Choroid plexus epithelial cell (primary cell): Measurements from ENCODE around the gene TMED1.
"Not testable (repeated sequence)": the region's sequence is repeated elsewhere in the genome, so short reads cannot be mapped to it uniquely, and the experiment has no call there.

Source experiments
- DNase-seq: peaks from one replicate; pipeline ENCODE4 v3.0.0-alpha.2; 2010; ENCODE audit warnings: low read depth
- H3K4me3 ChIP-seq: 2 replicates; pipeline ENCODE4 v1.5.1; 2011; ENCODE audit warnings: low read depth, mild to moderate bottlenecking, control low read depth, low read length, moderate library complexity
- CTCF ChIP-seq: conservative IDR thresholded peaks from 2 replicates; pipeline ENCODE4 v1.5.1; 2011; ENCODE audit warnings: low read depth, mild to moderate bottlenecking, control low read depth, inconsistent platforms, low read length, moderate library complexity

TMED1 gene

DNA sequence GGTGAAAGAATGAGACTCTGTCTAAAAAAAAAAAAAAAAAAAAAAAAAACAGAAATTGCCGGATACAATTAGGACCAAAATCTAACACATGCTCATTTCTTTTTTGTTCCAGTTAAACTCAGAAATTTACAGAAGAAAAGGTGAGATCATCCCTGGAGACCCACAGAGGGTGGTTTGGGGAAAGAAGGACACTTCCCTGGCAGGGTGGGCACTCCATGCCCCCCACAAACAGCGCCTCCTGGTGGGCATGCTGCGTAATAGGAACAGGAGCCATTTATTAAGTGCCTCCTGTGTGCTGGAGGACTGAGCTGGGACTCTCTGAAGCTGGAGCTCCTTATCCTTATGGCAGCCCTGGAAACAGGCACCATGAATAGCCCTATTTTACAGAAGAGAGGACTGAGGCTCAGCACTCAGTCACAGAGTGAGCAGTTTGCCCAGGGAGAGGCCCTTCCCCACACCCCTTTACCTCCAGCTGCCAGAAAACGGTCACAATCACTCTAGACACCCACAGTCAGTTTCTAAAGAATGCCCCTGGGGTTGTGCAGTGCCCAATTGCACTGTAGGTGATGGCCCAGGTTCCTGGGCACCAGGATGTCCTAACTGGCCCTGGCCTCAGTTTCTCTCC lies 22.3 kb upstream of the TMED1 start:
- no peak overlapping the region for H3K4me3 ChIP-seq
- TF ChIP-seq CTCF: peak; percentile 94
- DNase-seq: peak; percentile 37

DNA sequence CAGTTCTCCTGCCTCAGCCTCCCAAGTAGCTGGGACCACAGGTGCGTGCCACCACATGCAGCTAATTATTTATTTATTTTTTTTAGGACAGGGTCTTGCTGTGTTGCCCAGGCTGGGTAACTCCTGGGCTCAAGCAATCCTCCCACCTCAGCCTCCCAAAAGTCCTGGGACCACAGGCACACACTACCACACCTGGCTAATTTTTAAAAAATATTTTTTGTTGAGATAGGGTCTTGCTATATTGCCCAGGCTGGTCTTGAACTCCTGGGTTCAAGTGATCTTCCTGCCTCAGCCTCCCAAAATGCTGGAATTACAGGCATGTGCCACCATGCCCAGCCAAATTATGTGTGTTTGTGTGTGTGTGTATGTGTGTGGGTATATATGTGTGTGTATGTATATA lies 20.9 kb upstream of the TMED1 start:
- H3K4me3 ChIP-seq, DNase-seq: not testable (repeated sequence)

GRCh38 chr19:10855879-10856522 lies 20.0 kb upstream of the TMED1 start:
- DNase-seq: no peak
- peak; percentile 63 for TF ChIP-seq CTCF
- H3K4me3 ChIP-seq: no peak overlapping the region

DNA sequence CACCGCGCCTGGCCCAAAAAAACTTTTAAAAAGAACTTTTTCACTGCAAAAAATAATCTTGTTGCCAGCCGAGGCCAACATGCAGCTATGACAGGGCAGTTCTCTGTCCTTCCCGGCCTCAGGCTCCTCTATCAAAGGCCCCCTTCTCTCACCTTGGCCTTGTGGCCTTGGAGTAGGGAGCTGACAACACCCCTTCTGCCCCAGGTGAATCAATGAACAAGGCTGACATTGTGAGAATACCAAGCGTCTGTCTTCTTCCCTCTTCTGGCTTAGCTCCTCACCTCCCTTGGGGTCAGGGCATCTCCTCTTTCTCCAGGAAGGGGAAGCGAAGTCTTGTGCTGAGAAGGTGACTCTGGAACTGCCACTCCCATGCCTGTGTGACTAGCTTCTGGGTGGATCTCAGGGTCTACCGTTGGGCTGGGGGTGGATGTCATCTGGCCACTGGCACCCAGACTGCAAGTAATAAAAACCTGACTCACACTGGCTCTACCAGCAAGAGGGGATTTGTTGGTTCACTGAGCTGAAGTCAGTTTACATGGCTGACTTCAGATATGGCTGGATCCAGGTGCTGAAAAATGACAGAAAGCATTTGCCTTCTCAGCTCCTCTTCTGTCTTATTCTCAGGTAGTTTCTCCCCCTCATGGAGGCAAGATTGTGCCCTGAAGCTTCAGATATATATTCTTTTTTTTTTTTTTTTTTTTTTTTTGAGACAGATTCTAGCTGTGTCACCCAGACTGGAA lies 18.5 kb upstream of the TMED1 start:
- no peak for TF ChIP-seq CTCF
- H3K4me3 ChIP-seq: no peak overlapping the region
- no peak for DNase-seq

GRCh38 chr19:10852941-10853340 lies 16.9 kb upstream of the TMED1 start:
- DNase-seq: no peak
- H3K4me3 ChIP-seq: no peak overlapping the region
- TF ChIP-seq CTCF: no peak

GRCh38 chr19:10852098-10852800 lies 16.2 kb upstream of the TMED1 start:
- peak; percentile 70 for DNase-seq
- no peak overlapping the region for H3K4me3 ChIP-seq
- TF ChIP-seq CTCF: no peak

DNA sequence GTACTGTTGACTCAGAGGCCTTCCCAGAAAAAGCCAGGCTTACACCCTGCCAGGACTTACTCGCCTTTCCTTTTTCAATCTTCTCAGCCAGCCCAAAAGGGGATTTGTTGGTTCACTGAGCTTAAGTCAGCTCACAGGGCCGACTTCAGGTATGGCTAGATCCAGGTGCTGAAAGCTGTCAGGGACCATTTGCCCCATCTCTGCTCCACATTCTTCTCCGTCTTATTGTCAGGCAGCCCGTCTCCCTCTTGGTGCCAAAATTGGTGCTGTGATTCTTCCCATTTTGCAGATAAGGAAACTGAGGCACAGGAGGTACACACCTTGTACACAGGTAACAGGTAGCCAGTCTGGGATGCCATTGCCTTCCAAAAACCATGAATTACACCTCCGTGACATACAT lies 14.6 kb upstream of the TMED1 start:
- no peak for TF ChIP-seq CTCF
- no peak for DNase-seq
- no peak overlapping the region for H3K4me3 ChIP-seq
